Ovary (tissue), 9 donors: ENCODE data around the gene TFF1. TPM values are rescaled to one million over a fixed set of nuclear protein-coding genes. Genes with fewer than 3 reads are reported as not detected.
A peak's percentile ranks its signal among the peaks of the same experiment; 100 is the strongest.

Experiments used
- DNase-seq, 5 donors: peaks; one replicate each; pipeline ENCODE4 v3.0.0-alpha.2; 2019 to 2020
- H3K27ac ChIP-seq, 2 donors: fragments of 200-600 bp; one replicate each; pipeline versions ENCODE4 v1.5.1 to v1.8.0; 2019 to 2022
- H3K27me3 ChIP-seq: fragments of 200-600 bp; one replicate; pipeline ENCODE4 v1.8.0; 2022
- H3K36me3 ChIP-seq: fragments of 200-600 bp; sonication (generic); one replicate; pipeline ENCODE4 v1.5.1; 2019
- H3K4me1 ChIP-seq: one replicate; pipeline ENCODE4 v1.8.1; 2013; ENCODE audit warnings: mild to moderate bottlenecking, moderate library complexity; ENCODE audit not compliant: insufficient read depth
- H3K4me3 ChIP-seq: fragments of 200-600 bp; sonication (generic); one replicate; pipeline ENCODE4 v1.5.1; 2017
- H3K9me3 ChIP-seq, 2 donors: fragments of 200-600 bp in 1 of 2; sonication (generic) in 1 of 2; one replicate each; pipeline versions ENCODE4 v1.5.1 to v1.8.1; 2013 to 2019; ENCODE audit warnings: mild to moderate bottlenecking in 1 of 2, moderate library complexity in 1 of 2
- CTCF ChIP-seq, 3 donors: fragments of 450-650 bp in 2 of 3; fragments of 200-600 bp in 1 of 3; IDR thresholded peaks; one replicate each; pipeline versions ENCODE4 v1.5.1 to v1.8.0; 2016 to 2022; ENCODE audit warnings: antibody characterized with exemption in 3 of 3, mild to moderate bottlenecking in 1 of 3
- EP300 ChIP-seq: sonication (generic); formaldehyde crosslinking; IDR thresholded peaks from one replicate; pipeline ENCODE4 v1.6.1; 2017; ENCODE audit warnings: antibody characterized with exemption
- POLR2A ChIP-seq: fragments of 450-650 bp; IDR thresholded peaks from one replicate; pipeline ENCODE4 v1.6.1; 2017; ENCODE audit warnings: antibody characterized with exemption, mild to moderate bottlenecking, moderate library complexity
- WGBS, 3 donors: extraction: QIAGEN DNeasy Blood & Tissue Kit in 1 of 3; methylation state at CpG; one replicate each; pipeline versions ENCODE4 v1.1.5 to v1.1.7; 2013 to 2017; 5-methylcytosine and 5-hydroxymethylcytosine counted together
- intact Hi-C, 4 donors: fragments of 100-400 bp; cut with DNase I; formaldehyde crosslinking; loops; one replicate each; pipeline versions ENCODE4 v1.11.0 to v1.15.1; 2022 to 2023
- polyA plus RNA-seq, 2 donors: library from polyadenylated mRNA; stranded (reverse); fragments of 200-250 nt in 1 of 2; fragments of 350-450 nt in 1 of 2; fragmentation: Illumina TruSeq in 1 of 2; extraction: RNeasy Lipid Tissue Mini Kit (QIAGEN cat#74804) in 1 of 2; gene quantifications; one replicate each; pipeline ENCODE4 v1.2.3, GENCODE V29; 2013 to 2014
- total RNA-seq, 7 donors: library from RNA; depleted of rRNA in 2 of 7; stranded (reverse); fragments of >200 nt in 2 of 7; fragmentation: NEBNext Ultra II Directional in 3 of 7; extraction: Animal tissue kit (Norgen Biotek cat#: 25700) in 3 of 7; gene quantifications; one replicate each; pipeline versions ENCODE4 v1.1.0 to v1.2.4, GENCODE V29; 2016 to 2023
- donor health status: DM: no; HTN: no; CAD: no; lungs with moderate emphysema.
- donor health status: DM: no; HTN: no; CAD: no.
- donor health status: Bipolar disorder and iron deficiency.
- donor health status: DM: yes; HTN: yes; CAD: no.
- donor health status: DM: no; HTN: no; CAD: no.
- donor health status: DM: yes; HTN: yes; CAD: no.

Gene TFF1
- total and polyA plus RNA-seq, 9 donors: 1.4 TPM; not detected in 8

DNA sequence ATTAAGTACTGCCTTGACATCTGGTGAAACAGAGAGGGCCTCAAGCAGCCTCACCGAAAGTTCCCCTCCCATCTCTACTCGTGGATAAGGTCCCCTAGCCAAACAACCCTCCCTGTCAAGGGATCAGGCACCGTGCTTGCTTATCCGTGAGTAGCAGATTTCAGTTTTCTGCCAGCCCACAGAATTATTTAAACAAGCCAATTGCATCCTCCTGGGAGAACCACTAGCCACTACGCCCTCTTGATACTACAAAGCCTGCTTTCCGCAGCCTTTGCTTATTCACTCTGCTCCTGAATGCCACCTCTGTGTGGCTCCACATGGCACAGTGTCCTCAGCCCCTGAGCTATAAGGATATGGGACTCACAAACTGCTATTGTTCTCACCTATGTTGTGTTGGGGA lies 9.7 kb downstream of the TFF1 start:
- no peaks in the 10 kb centered on the region for H3K27me3 ChIP-seq
- no peak overlapping the region for H3K4me3 ChIP-seq
- no peaks in the 10 kb centered on the region for H3K4me1 ChIP-seq
- no peak for TF ChIP-seq EP300
- no peak for TF ChIP-seq POLR2A
- TF ChIP-seq CTCF (IDR thresholded peaks at IDR 0.05): no peak
- DNase-seq: no peak
- 41 to 91% (median 46%) methylated on average over 6 of the region's 6 CpGs for WGBS, 3 donors
- peaks cover 0 to 5% of the 10 kb centered on the region in 2 donors for H3K9me3 ChIP-seq
- H3K36me3 ChIP-seq: no peaks in the 10 kb centered on the region
- intact Hi-C loops: no loop called here
- no peak overlapping the region for H3K27ac ChIP-seq

- DNase-seq: no peak
- 85 to 93% (median 86%) methylated on average over 2 of the region's 2 CpGs for WGBS, 3 donors
- Histone ChIP-seq H3K27ac (no peak overlapping the region), H3K9me3 (peaks cover 0 to 5% of the 10 kb centered on the region in 2 donors), H3K36me3 (no peaks in the 10 kb centered on the region), H3K4me1 (no peaks in the 10 kb centered on the region), H3K4me3 (no peak overlapping the region), H3K27me3 (no peaks in the 10 kb centered on the region)
- TF ChIP-seq EP300 (no peak), POLR2A (no peak), CTCF (IDR thresholded peaks at IDR 0.05) (no peak)
- intact Hi-C loops: no loop called here
Measured at GRCh38 chr21:42356046-42356445, 10.3 kb downstream of the TFF1 start.

DNA sequence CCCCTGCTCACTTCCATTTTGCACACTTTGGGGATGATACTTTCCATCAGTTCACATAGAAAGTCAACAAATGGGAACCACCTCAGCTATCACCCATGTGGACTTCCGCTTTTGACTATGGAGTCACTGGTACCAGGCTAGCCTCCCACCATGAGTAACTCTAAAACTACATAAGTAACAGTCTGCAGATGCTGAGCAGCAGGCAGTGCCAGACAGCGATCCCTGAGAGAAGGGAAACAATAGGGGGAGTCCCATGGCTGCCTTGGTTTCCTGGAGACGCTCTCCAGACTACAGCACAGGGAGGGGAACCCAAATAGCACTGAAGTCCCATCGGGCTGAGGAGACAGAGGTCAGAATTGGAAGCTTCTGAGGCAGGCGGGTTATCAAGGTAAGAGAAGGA lies 12.7 kb downstream of the TFF1 start:
- TF ChIP-seq CTCF (IDR thresholded peaks at IDR 0.05) (no peak), EP300 (no peak), POLR2A (no peak)
- no peaks in the 10 kb centered on the region for H3K36me3 ChIP-seq
- H3K9me3 ChIP-seq: peaks cover 0 to 5% of the 10 kb centered on the region in 2 donors
- peak in 1 of 5 donors; percentile 3 for DNase-seq
- no peaks in the 10 kb centered on the region for H3K27me3 ChIP-seq
- intact Hi-C loops: no loop called here
- 86 to 91% (median 88%) methylated on average over 5 of the region's 5 CpGs for WGBS, 3 donors
- H3K27ac ChIP-seq: no peak overlapping the region
- no peaks in the 10 kb centered on the region for H3K4me1 ChIP-seq
- H3K4me3 ChIP-seq: no peak overlapping the region

GRCh38 chr21:42352441-42353095 lies 13.8 kb downstream of the TFF1 start:
- no peaks in the 10 kb centered on the region for H3K4me1 ChIP-seq
- DNase-seq: peak in 1 of 5 donors; percentile 16
- H3K36me3 ChIP-seq: no peaks in the 10 kb centered on the region
- no peak for TF ChIP-seq EP300
- no peak overlapping the region for H3K4me3 ChIP-seq
- H3K27ac ChIP-seq: no peak overlapping the region
- H3K9me3 ChIP-seq: peaks cover 0 to 5% of the 10 kb centered on the region in 2 donors
- no peaks in the 10 kb centered on the region for H3K27me3 ChIP-seq
- intact Hi-C loops: no loop called here
- WGBS, 3 donors: 88 to 93% (median 92%) methylated on average over 14 of the region's 14 CpGs

GRCh38 chr21:42351626-42352440 lies 14.5 kb downstream of the TFF1 start:
- 84 to 86% (median 86%) methylated on average over 11 of the region's 11 CpGs for WGBS, 3 donors
- Histone ChIP-seq H3K4me3 (no peak overlapping the region), H3K27me3 (no peaks in the 10 kb centered on the region), H3K4me1 (no peaks in the 10 kb centered on the region), H3K27ac (no peak overlapping the region), H3K36me3 (no peaks in the 10 kb centered on the region), H3K9me3 (peaks cover 0 to 2% of the 10 kb centered on the region in 2 donors)
- DNase-seq: peak in 1 of 5 donors; percentile 8
- TF ChIP-seq EP300 (no peak), POLR2A (no peak), CTCF (IDR thresholded peaks at IDR 0.05) (no peak)
- intact Hi-C loops: no loop called here
